Body of pancreas (tissue), 4 donors: Measurements from ENCODE around the gene ARMS2. TPM values are rescaled to one million over a fixed set of nuclear protein-coding genes. Genes with fewer than 3 reads are reported as not detected.

ENCODE experiments used
- ATAC-seq: fragments of 150-250 bp; one replicate; pipeline ENCODE4 v1.9.1; 2016
- DNase-seq, 4 donors: peaks; one replicate each; pipeline ENCODE4 v3.0.0-alpha.2; 2019
- H3K27ac ChIP-seq, 4 donors: fragments of 200-600 bp; sonication (generic); 1 replicate in 3 of 4; 2 replicates in 1 of 4; pipeline versions ENCODE4 v1.5.1 to v1.6.1; 2016 to 2019; ENCODE audit warnings: mild to moderate bottlenecking in 1 of 4, mixed read lengths in 1 of 4, moderate library complexity in 1 of 4
- H3K27me3 ChIP-seq, 2 donors: fragments of 200-600 bp; sonication (generic); one replicate each; pipeline ENCODE4 v1.6.0; 2016; ENCODE audit warnings: mild to moderate bottlenecking in 1 of 2
- H3K36me3 ChIP-seq, 2 donors: fragments of 200-600 bp; sonication (generic); replicated peaks in 1 of 2; 2 replicates each; pipeline ENCODE4 v1.5.1; 2016; ENCODE audit warnings: low read depth in 2 of 2; ENCODE audit not compliant: insufficient read depth in 1 of 2
- H3K4me1 ChIP-seq: fragments of 200-600 bp; sonication (generic); one replicate; pipeline ENCODE4 v1.6.0; 2016
- H3K4me3 ChIP-seq, 2 donors: fragments of 200-600 bp; sonication (generic); 1 replicate in 1 of 2; 2 replicates in 1 of 2; pipeline ENCODE4 v1.5.1; 2016 to 2019
- H3K9me3 ChIP-seq, 3 donors: fragments of 200-600 bp; sonication (generic); 1 replicate in 2 of 3; 2 replicates in 1 of 3; pipeline ENCODE4 v1.5.1; 2016
- POLR2A ChIP-seq, 3 donors: fragments of 450-650 bp; IDR thresholded peaks; one replicate each; pipeline ENCODE4 v1.6.1; 2016; ENCODE audit warnings: antibody characterized with exemption in 3 of 3, mild to moderate bottlenecking in 2 of 3
- WGBS, 2 donors: methylation state at CpG; one replicate each; pipeline ENCODE4 v1.1.5; 2017; 5-methylcytosine and 5-hydroxymethylcytosine counted together
- intact Hi-C: fragments of 100-400 bp; cut with DNase I; formaldehyde crosslinking; loops from one replicate; pipeline ENCODE4 v1.15.1; 2023
- total RNA-seq, 2 donors: library from RNA; depleted of rRNA; stranded (reverse); fragments of >200 nt; gene quantifications; one replicate each; pipeline ENCODE4 v1.1.0, GENCODE V29; 2016
- TF ChIP-seq, protein P1 (sequence below), 7 experiments: fragments of 450-650 bp in 4 of 7; fragments of 200-600 bp in 3 of 7; sonication (generic) in 3 of 7; IDR thresholded peaks; one replicate each; pipeline ENCODE4 v1.5.1; 2016 to 2019; ENCODE audit warnings: antibody characterized with exemption in 7 of 7

ARMS2 gene
- total RNA-seq, 2 donors from 2014 or later: not detected

DNA sequence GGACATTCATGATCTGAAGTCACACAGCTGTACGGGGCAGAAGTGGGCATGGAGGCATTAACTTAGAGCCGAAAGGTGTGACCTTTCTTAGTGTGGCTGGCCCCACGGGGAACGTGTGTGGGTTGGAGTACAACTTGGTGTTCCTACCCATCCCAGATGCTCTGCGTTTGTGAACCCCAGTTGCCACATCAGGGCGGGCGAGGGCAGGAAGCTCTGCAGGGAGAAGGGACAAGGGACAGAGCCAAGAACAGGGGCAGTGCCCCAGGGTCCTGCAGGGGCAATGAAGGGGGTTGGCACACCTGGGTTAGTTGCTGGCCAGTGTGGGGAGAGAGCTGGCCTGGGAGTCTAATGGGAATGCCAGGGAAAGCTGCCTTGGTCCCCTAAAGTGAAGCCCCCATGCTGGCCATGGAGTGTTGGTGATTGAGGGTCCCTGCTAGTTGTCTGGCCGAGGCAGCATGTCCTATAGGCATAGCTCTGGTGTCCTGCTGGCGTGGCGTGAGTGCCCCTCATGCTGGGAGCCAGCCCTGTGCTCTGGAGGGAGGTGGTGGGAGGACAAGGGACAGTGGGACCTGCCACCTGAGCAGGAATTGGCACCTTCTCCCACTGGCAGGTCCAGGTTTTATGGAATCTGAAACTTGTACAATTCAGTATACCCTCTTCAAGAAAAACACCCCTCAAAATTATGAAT lies 25.8 kb downstream of the ARMS2 start:
- H3K9me3 ChIP-seq: no peaks in the 10 kb centered on the region
- intact Hi-C loops: no loop called here
- DNase-seq (no peak), ATAC-seq (no peak)
- no peak for TF ChIP-seq POLR2A (IDR thresholded peaks at IDR 0.05)
- TF ChIP-seq, protein P1, sequence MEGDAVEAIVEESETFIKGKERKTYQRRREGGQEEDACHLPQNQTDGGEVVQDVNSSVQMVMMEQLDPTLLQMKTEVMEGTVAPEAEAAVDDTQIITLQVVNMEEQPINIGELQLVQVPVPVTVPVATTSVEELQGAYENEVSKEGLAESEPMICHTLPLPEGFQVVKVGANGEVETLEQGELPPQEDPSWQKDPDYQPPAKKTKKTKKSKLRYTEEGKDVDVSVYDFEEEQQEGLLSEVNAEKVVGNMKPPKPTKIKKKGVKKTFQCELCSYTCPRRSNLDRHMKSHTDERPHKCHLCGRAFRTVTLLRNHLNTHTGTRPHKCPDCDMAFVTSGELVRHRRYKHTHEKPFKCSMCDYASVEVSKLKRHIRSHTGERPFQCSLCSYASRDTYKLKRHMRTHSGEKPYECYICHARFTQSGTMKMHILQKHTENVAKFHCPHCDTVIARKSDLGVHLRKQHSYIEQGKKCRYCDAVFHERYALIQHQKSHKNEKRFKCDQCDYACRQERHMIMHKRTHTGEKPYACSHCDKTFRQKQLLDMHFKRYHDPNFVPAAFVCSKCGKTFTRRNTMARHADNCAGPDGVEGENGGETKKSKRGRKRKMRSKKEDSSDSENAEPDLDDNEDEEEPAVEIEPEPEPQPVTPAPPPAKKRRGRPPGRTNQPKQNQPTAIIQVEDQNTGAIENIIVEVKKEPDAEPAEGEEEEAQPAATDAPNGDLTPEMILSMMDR (IDR thresholded peaks at IDR 0.05): no peak
- 92 to 93% methylated on average over 9 to 10 of the region's 10 CpGs for WGBS, 2 donors
- H3K27ac ChIP-seq: no peak overlapping the region
- H3K4me3 ChIP-seq: no peak overlapping the region
- no peaks in the 10 kb centered on the region for H3K36me3 ChIP-seq
- no peaks in the 10 kb centered on the region for H3K27me3 ChIP-seq
- H3K4me1 ChIP-seq: no peaks in the 10 kb centered on the region

DNA sequence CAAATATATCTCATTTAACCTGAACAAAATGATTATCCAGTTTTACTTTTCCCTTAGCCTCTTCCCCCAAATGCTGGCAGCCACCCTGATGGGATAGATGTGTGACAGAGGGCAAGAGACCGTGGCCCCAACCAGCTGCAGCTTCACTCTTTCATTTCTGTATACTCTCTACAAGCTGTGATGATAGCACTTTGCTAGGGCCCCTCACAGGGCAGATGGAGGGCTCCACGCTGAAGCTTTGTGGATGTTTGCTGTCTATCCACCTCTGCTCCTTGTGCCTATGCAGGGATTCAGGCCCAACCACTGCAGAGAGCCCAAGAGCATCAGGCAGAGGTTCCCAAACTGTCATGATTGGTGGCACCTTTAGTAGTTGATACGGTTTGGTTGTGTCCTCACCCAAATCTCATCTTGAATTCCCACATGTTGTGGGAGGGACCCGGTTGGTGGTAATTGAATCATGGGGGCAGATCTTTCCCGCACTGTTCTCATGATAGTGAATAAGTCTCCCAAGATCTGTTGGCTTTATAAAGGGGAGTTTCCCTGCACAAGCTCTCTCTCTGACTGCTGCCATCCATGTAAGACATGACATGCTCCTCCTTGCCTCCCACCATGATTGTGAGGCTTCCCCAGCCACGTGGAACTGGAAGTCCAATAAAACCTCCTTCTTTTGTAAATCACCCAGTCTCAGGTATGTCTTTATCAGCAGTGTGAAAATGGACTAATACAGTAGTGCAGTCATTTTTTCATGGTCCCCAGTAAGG lies 27.0 kb downstream of the ARMS2 start:
- no peak for DNase-seq

DNA sequence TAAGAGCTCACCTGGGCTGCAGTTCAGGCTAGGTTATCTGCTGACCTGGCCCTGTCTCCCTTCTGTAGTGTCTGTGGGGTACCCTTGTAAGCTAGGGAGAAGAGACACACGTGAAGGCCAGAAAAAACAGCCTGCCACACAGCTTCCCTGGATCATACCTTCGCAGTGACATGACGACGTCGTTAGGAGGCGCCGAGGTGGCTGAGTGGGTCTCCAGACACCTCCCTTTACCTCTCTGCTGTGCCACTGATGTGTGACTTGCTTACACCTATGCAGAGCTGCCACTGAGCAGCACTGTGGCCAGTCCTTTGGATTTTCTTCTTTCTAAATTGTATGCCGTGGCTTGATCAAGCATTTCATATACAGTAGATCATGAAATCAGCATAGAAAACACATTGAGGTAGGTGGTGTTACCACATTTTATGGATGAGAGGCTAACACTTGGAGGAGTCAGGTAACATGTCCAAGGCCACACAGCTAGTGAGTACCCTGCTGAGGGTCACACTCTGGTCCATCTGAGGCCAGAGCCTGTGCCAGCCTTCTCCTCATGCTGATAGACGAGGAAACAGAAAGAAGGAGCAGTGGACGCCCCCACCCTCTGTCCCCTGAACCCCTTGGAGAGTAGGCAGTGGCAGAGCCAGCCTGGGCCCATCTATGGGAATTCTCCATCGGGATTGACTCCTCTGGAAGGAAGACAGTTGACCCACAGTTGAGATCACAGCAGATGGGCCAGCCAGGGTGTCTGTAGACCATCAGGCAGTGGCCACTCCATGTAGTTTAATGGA lies 30.0 kb downstream of the ARMS2 start:
- intact Hi-C loops: no loop called here
- ATAC-seq: no peak
- no peaks in the 10 kb centered on the region for H3K4me1 ChIP-seq
- no peaks in the 10 kb centered on the region for H3K36me3 ChIP-seq
- H3K4me3 ChIP-seq: no peak overlapping the region
- 91 to 95% methylated on average over 4 to 10 of the region's 11 CpGs for WGBS, 2 donors
- H3K27me3 ChIP-seq: no peaks in the 10 kb centered on the region
- DNase-seq: no peak
- H3K27ac ChIP-seq: no peak overlapping the region
- TF ChIP-seq, protein P1 (IDR thresholded peaks at IDR 0.05): no peak
- no peak for TF ChIP-seq POLR2A (IDR thresholded peaks at IDR 0.05)
- no peaks in the 10 kb centered on the region for H3K9me3 ChIP-seq

More for the DNA sequence above, 27.0 kb downstream of the ARMS2 start:
- no peak for ATAC-seq
- Histone ChIP-seq H3K9me3 (no peaks in the 10 kb centered on the region), H3K4me3 (no peak overlapping the region), H3K36me3 (no peaks in the 10 kb centered on the region), H3K27ac (no peak overlapping the region), H3K27me3 (no peaks in the 10 kb centered on the region), H3K4me1 (no peaks in the 10 kb centered on the region)
- 90 to 94% methylated on average over 6 of the region's 6 CpGs for WGBS, 2 donors
- TF ChIP-seq POLR2A (IDR thresholded peaks at IDR 0.05): no peak
- TF ChIP-seq, protein P1 (IDR thresholded peaks at IDR 0.05): no peak
- intact Hi-C loops: no loop called here

DNA sequence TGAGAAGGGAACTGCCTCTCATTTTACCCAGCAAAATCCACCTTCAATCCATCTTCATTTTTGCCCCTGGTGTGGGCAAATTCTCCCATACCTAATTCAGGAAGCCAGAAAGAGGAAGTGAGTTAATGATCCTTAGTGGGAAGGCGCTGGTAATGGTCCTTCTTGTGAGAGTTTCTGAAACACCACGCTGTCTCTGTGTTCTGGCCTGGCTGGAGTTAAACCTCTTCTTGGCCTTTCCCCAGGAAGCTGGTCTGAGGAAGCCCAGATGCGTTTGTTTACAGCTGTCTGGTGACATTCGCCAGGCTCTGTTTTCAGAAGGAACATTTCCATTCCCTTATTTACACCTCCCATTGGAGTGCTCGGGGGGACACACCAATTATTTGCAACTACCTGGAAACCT lies 31.2 kb downstream of the ARMS2 start:
- Histone ChIP-seq H3K27ac (no peak overlapping the region), H3K27me3 (no peaks in the 10 kb centered on the region), H3K4me3 (no peak overlapping the region), H3K9me3 (no peaks in the 10 kb centered on the region), H3K4me1 (no peaks in the 10 kb centered on the region), H3K36me3 (no peaks in the 10 kb centered on the region)
- ATAC-seq: no peak
- DNase-seq: no peak
- intact Hi-C loops: no loop called here
- no peak for TF ChIP-seq POLR2A (IDR thresholded peaks at IDR 0.05)
- TF ChIP-seq, protein P1 (IDR thresholded peaks at IDR 0.05): no peak
- WGBS, 2 donors: 43 to 51% methylated on average over 5 of the region's 5 CpGs
